Kidney epithelial cell (primary cell): ENCODE measurements around the gene CLSTN2. TPM values are rescaled to one million over a fixed set of nuclear protein-coding genes. Genes with fewer than 3 reads are reported as not detected.

Source experiments
- DNase-seq: peaks from one replicate; pipeline ENCODE4 v3.0.0-alpha.2; 2010; ENCODE audit warnings: low read depth
- H3K27me3 ChIP-seq: 2 replicates; pipeline ENCODE4 v1.6.0; 2011; ENCODE audit warnings: low read length; ENCODE audit not compliant: control insufficient read depth, insufficient read depth
- H3K36me3 ChIP-seq: 2 replicates; pipeline ENCODE4 v1.5.1; 2011; ENCODE audit warnings: low read length; ENCODE audit not compliant: control insufficient read depth, insufficient read depth
- H3K4me3 ChIP-seq: 2 replicates; pipeline ENCODE4 v1.5.1; 2011; ENCODE audit warnings: low read depth, mild to moderate bottlenecking, control low read depth, low read length
- CTCF ChIP-seq: IDR thresholded peaks from 2 replicates; pipeline ENCODE4 v1.5.1; 2011; ENCODE audit warnings: mild to moderate bottlenecking, moderate library complexity, low read length, control low read depth, inconsistent platforms; ENCODE audit not compliant: insufficient read depth, poor library complexity, severe bottlenecking
- total RNA-seq: library from RNA; depleted of rRNA; stranded (reverse); fragments of >200 nt; gene quantifications from 2 replicates; pipeline ENCODE4 v1.2.3, GENCODE V29; 2015

The CLSTN2 gene
- total RNA-seq, 1 donor from 2014 or later = 10.9 TPM

GRCh38 chr3:140505876-140506275, 570.9 kb downstream of the CLSTN2 start:
- DNase-seq = no peak
- Histone ChIP-seq H3K36me3 (no peaks in the 10 kb centered on the region), H3K27me3 (no peaks in the 10 kb centered on the region), H3K4me3 (no peak overlapping the region)
- TF ChIP-seq CTCF = no peak

- Histone ChIP-seq H3K27me3 (no peaks in the 10 kb centered on the region), H3K4me3 (no peak overlapping the region), H3K36me3 (no peaks in the 10 kb centered on the region)
- no peak for DNase-seq
- no peak for TF ChIP-seq CTCF
Measured at GRCh38 chr3:140508550-140508949, 573.6 kb downstream of the CLSTN2 start.

GRCh38 chr3:140509534-140509933, 574.5 kb downstream of the CLSTN2 start:
- no peak for TF ChIP-seq CTCF
- Histone ChIP-seq H3K4me3 (no peak overlapping the region), H3K36me3 (no peaks in the 10 kb centered on the region), H3K27me3 (no peaks in the 10 kb centered on the region)
- DNase-seq = no peak

GRCh38 chr3:140510303-140510861, 575.4 kb downstream of the CLSTN2 start:
- no peaks in the 10 kb centered on the region for H3K36me3 ChIP-seq
- DNase-seq = no peak
- no peak overlapping the region for H3K4me3 ChIP-seq
- no peak for TF ChIP-seq CTCF
- no peaks in the 10 kb centered on the region for H3K27me3 ChIP-seq

- no peak for TF ChIP-seq CTCF
- Histone ChIP-seq H3K27me3 (no peaks in the 10 kb centered on the region), H3K36me3 (no peaks in the 10 kb centered on the region), H3K4me3 (no peak overlapping the region)
- DNase-seq = no peak
Measured at GRCh38 chr3:140521751-140522445, 586.9 kb downstream of the CLSTN2 start.
